ENCODE measurements around the gene BEND5.

The BEND5 gene

GRCh38 chr1:48776393-48777218 is at the start of gene BEND5:
Gene BEND5, minus strand, starts transcription at chr1:48776891. Its CDS starts 60 bp downstream, at chr1:48776831.
- Mint-ChIP-seq H3K27me3 (ENCODE audit: low read depth) (peaks cover 10% of the 10 kb centered on the region), H3K4me1 (ENCODE audit: low read depth) (peaks cover 21% of the 10 kb centered on the region), H3K27ac (peak within 1 kb of the TSS; percentile 81), H3K4me3 (peak within 1 kb of the TSS; percentile 88), H3K9me3 (no peaks in the 10 kb centered on the region), H3K36me3 (ENCODE audit: low read depth) (peaks cover 2% of the 10 kb centered on the region)
- DNase-seq (ENCODE audit: low spot score) = peak; percentile 50

- no peaks in the 10 kb centered on the region for H3K36me3 Mint-ChIP-seq (ENCODE audit: low read depth)
- H3K27ac Mint-ChIP-seq = no peak overlapping the region
- H3K27me3 Mint-ChIP-seq (ENCODE audit: low read depth) = peaks cover 23% of the 10 kb centered on the region
- no peak for DNase-seq (ENCODE audit: low spot score)
- H3K4me3 Mint-ChIP-seq = no peak overlapping the region
- no peaks in the 10 kb centered on the region for H3K9me3 Mint-ChIP-seq
- no peaks in the 10 kb centered on the region for H3K4me1 Mint-ChIP-seq (ENCODE audit: low read depth)
These were observed 46.5 kb upstream of the BEND5 start for GRCh38 chr1:48823168-48823567.

GRCh38 chr1:48820491-48820890 is 43.8 kb upstream of the BEND5 start:
- no peak overlapping the region for H3K27ac Mint-ChIP-seq
- no peak for DNase-seq (ENCODE audit: low spot score)
- H3K36me3 Mint-ChIP-seq (ENCODE audit: low read depth) = no peaks in the 10 kb centered on the region
- peaks cover 19% of the 10 kb centered on the region for H3K27me3 Mint-ChIP-seq (ENCODE audit: low read depth)
- no peak overlapping the region for H3K4me3 Mint-ChIP-seq
- H3K4me1 Mint-ChIP-seq (ENCODE audit: low read depth) = no peaks in the 10 kb centered on the region
- H3K9me3 Mint-ChIP-seq = no peaks in the 10 kb centered on the region

GRCh38 chr1:48817505-48818114 is 40.9 kb upstream of the BEND5 start:
- DNase-seq (ENCODE audit: low spot score) = peak; percentile 20
- H3K27ac Mint-ChIP-seq = no peak overlapping the region

GRCh38 chr1:48810740-48811139 is 34.0 kb upstream of the BEND5 start:
- H3K27ac Mint-ChIP-seq = no peak overlapping the region
- H3K4me3 Mint-ChIP-seq = no peak overlapping the region
- no peak for DNase-seq (ENCODE audit: low spot score)
- no peaks in the 10 kb centered on the region for H3K9me3 Mint-ChIP-seq
- peaks cover 4% of the 10 kb centered on the region for H3K27me3 Mint-ChIP-seq (ENCODE audit: low read depth)
- H3K4me1 Mint-ChIP-seq (ENCODE audit: low read depth) = no peaks in the 10 kb centered on the region
- no peaks in the 10 kb centered on the region for H3K36me3 Mint-ChIP-seq (ENCODE audit: low read depth)

More at GRCh38 chr1:48817505-48818114, 40.9 kb upstream of the BEND5 start:
- Mint-ChIP-seq H3K4me1 (ENCODE audit: low read depth) (no peaks in the 10 kb centered on the region), H3K36me3 (ENCODE audit: low read depth) (no peaks in the 10 kb centered on the region), H3K9me3 (no peaks in the 10 kb centered on the region), H3K4me3 (no peak overlapping the region), H3K27me3 (ENCODE audit: low read depth) (peaks cover 11% of the 10 kb centered on the region)

- no peaks in the 10 kb centered on the region for H3K36me3 Mint-ChIP-seq (ENCODE audit: low read depth)
These were observed 31.8 kb upstream of the BEND5 start for GRCh38 chr1:48808496-48808895.

GRCh38 chr1:48807554-48808260 is 31.0 kb upstream of the BEND5 start:
- H3K9me3 Mint-ChIP-seq = no peaks in the 10 kb centered on the region
- no peak for DNase-seq (ENCODE audit: low spot score)
- H3K27me3 Mint-ChIP-seq (ENCODE audit: low read depth) = peaks cover 8% of the 10 kb centered on the region
- no peaks in the 10 kb centered on the region for H3K4me1 Mint-ChIP-seq (ENCODE audit: low read depth)
- H3K27ac Mint-ChIP-seq = no peak overlapping the region
- H3K4me3 Mint-ChIP-seq = no peak overlapping the region
- H3K36me3 Mint-ChIP-seq (ENCODE audit: low read depth) = no peaks in the 10 kb centered on the region

More at GRCh38 chr1:48808496-48808895, 31.8 kb upstream of the BEND5 start:
- Mint-ChIP-seq H3K9me3 (no peaks in the 10 kb centered on the region), H3K4me1 (ENCODE audit: low read depth) (no peaks in the 10 kb centered on the region), H3K27me3 (ENCODE audit: low read depth) (peaks cover 8% of the 10 kb centered on the region), H3K27ac (no peak overlapping the region), H3K4me3 (no peak overlapping the region)
- DNase-seq (ENCODE audit: low spot score) = no peak

GRCh38 chr1:48803474-48803873 is 26.8 kb upstream of the BEND5 start:
- H3K9me3 Mint-ChIP-seq = no peaks in the 10 kb centered on the region
- H3K4me1 Mint-ChIP-seq (ENCODE audit: low read depth) = peaks cover 11% of the 10 kb centered on the region
- H3K27ac Mint-ChIP-seq = no peak overlapping the region
- H3K27me3 Mint-ChIP-seq (ENCODE audit: low read depth) = peaks cover 23% of the 10 kb centered on the region
- DNase-seq (ENCODE audit: low spot score) = no peak
- H3K36me3 Mint-ChIP-seq (ENCODE audit: low read depth) = no peaks in the 10 kb centered on the region
- H3K4me3 Mint-ChIP-seq = no peak overlapping the region

- no peak overlapping the region for H3K27ac Mint-ChIP-seq
- H3K4me1 Mint-ChIP-seq (ENCODE audit: low read depth) = peaks cover 26% of the 10 kb centered on the region
- peaks cover 11% of the 10 kb centered on the region for H3K27me3 Mint-ChIP-seq (ENCODE audit: low read depth)
These were observed 18.1 kb upstream of the BEND5 start for GRCh38 chr1:48794816-48795215.

GRCh38 chr1:48793863-48794262 is 17.2 kb upstream of the BEND5 start:
- Mint-ChIP-seq H3K4me3 (no peak overlapping the region), H3K4me1 (ENCODE audit: low read depth) (peaks cover 24% of the 10 kb centered on the region), H3K27ac (no peak overlapping the region), H3K36me3 (ENCODE audit: low read depth) (no peaks in the 10 kb centered on the region), H3K9me3 (no peaks in the 10 kb centered on the region), H3K27me3 (ENCODE audit: low read depth) (peaks cover 7% of the 10 kb centered on the region)
- no peak for DNase-seq (ENCODE audit: low spot score)

More at GRCh38 chr1:48794816-48795215, 18.1 kb upstream of the BEND5 start:
- H3K9me3 Mint-ChIP-seq = no peaks in the 10 kb centered on the region
- H3K36me3 Mint-ChIP-seq (ENCODE audit: low read depth) = no peaks in the 10 kb centered on the region
- no peak overlapping the region for H3K4me3 Mint-ChIP-seq
- DNase-seq (ENCODE audit: low spot score) = no peak

- H3K4me1 Mint-ChIP-seq (ENCODE audit: low read depth) = peaks cover 26% of the 10 kb centered on the region
- H3K4me3 Mint-ChIP-seq = no peak overlapping the region
- no peak overlapping the region for H3K27ac Mint-ChIP-seq
These were observed 16.3 kb upstream of the BEND5 start for GRCh38 chr1:48792961-48793360.

GRCh38 chr1:48790397-48790796 is 13.7 kb upstream of the BEND5 start:
- Mint-ChIP-seq H3K9me3 (no peaks in the 10 kb centered on the region), H3K4me1 (ENCODE audit: low read depth) (peaks cover 29% of the 10 kb centered on the region), H3K36me3 (ENCODE audit: low read depth) (no peaks in the 10 kb centered on the region), H3K27ac (peak overlapping the region; percentile 52), H3K27me3 (ENCODE audit: low read depth) (peaks cover 2% of the 10 kb centered on the region), H3K4me3 (no peak overlapping the region)
- DNase-seq (ENCODE audit: low spot score) = peak; percentile 8

More at GRCh38 chr1:48792961-48793360, 16.3 kb upstream of the BEND5 start:
- Mint-ChIP-seq H3K27me3 (ENCODE audit: low read depth) (peaks cover 2% of the 10 kb centered on the region), H3K9me3 (no peaks in the 10 kb centered on the region), H3K36me3 (ENCODE audit: low read depth) (no peaks in the 10 kb centered on the region)
- DNase-seq (ENCODE audit: low spot score) = no peak

GRCh38 chr1:48789903-48790302 is 13.2 kb upstream of the BEND5 start:
- H3K9me3 Mint-ChIP-seq = no peaks in the 10 kb centered on the region
- H3K36me3 Mint-ChIP-seq (ENCODE audit: low read depth) = no peaks in the 10 kb centered on the region
- H3K27me3 Mint-ChIP-seq (ENCODE audit: low read depth) = peaks cover 2% of the 10 kb centered on the region
- no peak for DNase-seq (ENCODE audit: low spot score)
- peak overlapping the region; percentile 52 for H3K27ac Mint-ChIP-seq
- no peak overlapping the region for H3K4me3 Mint-ChIP-seq
- peaks cover 32% of the 10 kb centered on the region for H3K4me1 Mint-ChIP-seq (ENCODE audit: low read depth)

GRCh38 chr1:48785869-48786268 is 9.2 kb upstream of the BEND5 start:
- no peak for DNase-seq (ENCODE audit: low spot score)
- Mint-ChIP-seq H3K36me3 (ENCODE audit: low read depth) (no peaks in the 10 kb centered on the region), H3K9me3 (no peaks in the 10 kb centered on the region), H3K27me3 (ENCODE audit: low read depth) (no peaks in the 10 kb centered on the region), H3K4me3 (no peak overlapping the region), H3K4me1 (ENCODE audit: low read depth) (peaks cover 23% of the 10 kb centered on the region), H3K27ac (no peak overlapping the region)

Measured in T-helper 2 cell treated with Interferon-gamma antibody and Interleukin-4, amounts not matched to agents 5 μg/mL and 100 μg/mL, for 36 hours (primary cell).